KBM-7 (cell line): Measurements from ENCODE around the gene BTBD16.

Source experiments
- DNase-seq: peaks from one replicate; pipeline ENCODE4 v3.0.0-alpha.2; 2015
- in situ Hi-C: fragments of 300-500 bp; cut with MboI; formaldehyde crosslinking; loops from 2 replicates; pipeline ENCODE4 v1.14.3; 2020; ENCODE audit warnings: low sequenced_read_pairs, low pct_unique_long_range_greater_than_20kb, mixed read lengths

The BTBD16 gene

GRCh38 chr10:122304054-122304579 is 33.0 kb downstream of the BTBD16 start:
- DNase-seq = no peak
- in situ Hi-C loops = no loop called here

- in situ Hi-C loops = no loop called here
Observed at GRCh38 chr10:122306282-122306681, 35.2 kb downstream of the BTBD16 start.

DNA sequence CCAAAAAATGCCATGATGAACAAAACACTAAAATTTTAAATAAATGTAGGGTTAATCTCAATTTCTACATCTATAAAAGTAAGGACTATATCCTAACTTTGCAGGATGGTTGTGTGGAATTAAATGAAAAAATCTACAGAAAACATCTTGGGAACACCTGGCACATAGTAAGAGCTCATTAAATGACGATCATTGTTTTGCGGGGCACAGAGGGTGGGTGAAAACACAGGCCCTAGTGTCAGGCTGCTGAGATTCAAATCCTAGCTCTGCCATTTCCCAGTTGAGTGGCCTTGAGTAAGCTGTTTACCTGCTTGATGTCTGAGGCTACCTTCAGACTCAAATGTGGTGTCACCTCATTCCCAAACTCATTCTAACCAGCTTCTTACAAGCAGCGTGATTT is 35.6 kb downstream of the BTBD16 start:
- no peak for DNase-seq
- in situ Hi-C loops = no loop called here

More at GRCh38 chr10:122306282-122306681, 35.2 kb downstream of the BTBD16 start:
- no peak for DNase-seq

DNA sequence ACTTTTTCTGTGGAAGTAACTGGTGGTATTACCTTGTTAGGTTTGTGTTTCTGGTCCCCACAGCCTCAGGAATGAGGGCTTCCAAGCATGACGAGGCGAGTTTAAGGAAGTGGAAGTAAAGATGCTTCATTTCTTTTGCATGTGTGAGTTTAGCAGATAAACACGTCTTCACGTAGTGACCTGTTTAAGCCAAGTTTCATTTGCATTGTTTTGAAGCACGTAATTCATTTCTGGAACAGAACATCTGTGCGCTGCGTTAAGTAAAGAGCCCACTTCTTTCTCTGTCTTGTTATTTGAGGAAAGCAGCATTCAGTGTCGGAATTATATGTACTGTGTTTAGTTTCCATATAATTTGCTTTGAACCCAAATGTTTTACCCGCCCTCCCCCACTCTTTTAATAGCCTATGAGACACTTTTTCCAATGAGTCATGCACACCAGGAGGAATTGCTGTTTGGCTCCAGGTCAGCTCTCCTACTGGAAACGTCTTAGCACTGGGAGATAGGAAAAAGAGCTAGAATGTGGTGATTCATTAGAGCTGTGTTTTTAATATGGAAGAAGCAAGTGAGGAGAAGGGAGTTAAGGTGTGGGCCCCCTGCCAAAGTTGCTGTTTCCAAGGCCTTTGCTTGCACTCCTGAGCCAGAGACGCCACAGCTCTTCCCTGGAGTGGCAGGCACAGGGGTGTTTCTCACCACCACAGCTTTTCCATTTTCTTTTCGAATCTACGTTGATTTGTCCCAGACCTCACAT is 36.7 kb downstream of the BTBD16 start:
- no peak for DNase-seq
- in situ Hi-C loops = no loop called here

GRCh38 chr10:122308417-122309141 is 37.5 kb downstream of the BTBD16 start:
- in situ Hi-C loops = no loop called here
- DNase-seq = no peak

GRCh38 chr10:122310311-122311050 is 39.4 kb downstream of the BTBD16 start:
- in situ Hi-C loops = no loop called here
- no peak for DNase-seq

GRCh38 chr10:122311051-122311410 is 39.9 kb downstream of the BTBD16 start:
- in situ Hi-C loops = no loop called here
- DNase-seq = no peak

DNA sequence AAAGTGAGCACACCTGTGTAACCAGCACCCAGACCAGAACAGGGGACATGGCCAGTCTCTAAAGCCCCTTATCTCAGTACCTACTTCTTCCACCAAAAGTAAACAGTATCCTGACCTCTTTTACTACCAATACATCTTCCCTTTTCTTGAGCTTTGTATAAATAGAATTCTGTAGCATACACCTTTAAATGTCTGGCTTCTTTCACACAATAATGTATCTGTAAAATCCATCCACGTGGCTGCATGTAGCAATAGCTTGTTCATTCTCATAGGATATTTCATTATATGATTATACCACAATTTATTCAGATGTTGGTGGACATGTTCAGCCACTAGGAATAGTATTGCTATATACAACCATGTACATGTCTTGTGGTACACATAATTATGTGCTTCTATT is 40.6 kb downstream of the BTBD16 start:
- in situ Hi-C loops = no loop called here
- DNase-seq = no peak

DNA sequence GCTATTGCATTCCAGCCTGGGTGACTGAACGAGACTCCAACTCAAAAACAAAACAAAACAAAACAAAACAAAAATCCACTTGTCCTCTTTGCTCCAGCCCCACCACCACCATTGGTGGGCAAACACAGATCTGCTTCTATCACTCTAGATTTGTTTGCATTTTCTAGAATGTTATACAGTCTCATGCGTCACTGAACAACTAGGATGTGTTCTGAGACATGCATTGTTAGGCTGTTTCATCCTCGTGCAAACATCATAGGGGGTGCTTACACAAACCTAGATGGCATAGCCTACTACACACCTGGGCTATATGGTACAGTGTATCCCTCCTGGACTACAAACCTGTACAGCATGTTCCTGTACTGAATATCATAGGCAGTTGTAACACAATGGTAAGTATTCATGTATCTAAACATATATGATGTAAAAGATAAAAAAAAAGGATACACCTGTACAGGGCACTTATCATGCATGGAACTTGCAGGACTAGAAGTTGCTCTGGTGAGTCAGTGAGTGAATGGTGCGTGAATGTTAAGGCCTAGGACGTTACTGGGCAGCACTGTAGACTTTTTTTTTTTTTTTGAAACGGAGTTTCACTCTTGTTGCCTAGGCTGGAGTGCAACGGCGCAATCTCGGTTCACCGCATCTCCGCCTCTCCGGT is 45.3 kb downstream of the BTBD16 start:
- in situ Hi-C loops = no loop called here
- DNase-seq = no peak

- no peak for DNase-seq
- in situ Hi-C loops = no loop called here
Observed at GRCh38 chr10:122321960-122322359, 50.9 kb downstream of the BTBD16 start.

DNA sequence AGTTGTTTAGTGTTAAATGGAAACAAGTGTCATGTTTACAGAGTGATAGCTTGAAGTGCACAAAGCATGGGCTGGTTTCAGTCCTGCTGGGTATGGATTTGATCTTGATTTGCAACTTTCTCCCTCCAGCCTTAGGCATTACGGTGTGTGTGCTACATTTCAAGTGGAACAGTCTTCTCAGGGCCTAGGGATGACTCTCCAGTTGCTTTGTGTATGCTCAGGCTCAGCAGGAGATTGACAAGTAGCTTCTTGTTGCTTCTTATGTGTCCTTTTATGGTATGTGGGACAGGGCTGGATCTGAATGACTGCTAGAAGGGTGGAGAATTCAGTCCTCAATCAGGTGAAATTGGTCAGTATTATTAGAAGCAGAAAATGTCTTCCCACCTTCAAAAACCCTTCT is 52.1 kb downstream of the BTBD16 start:
- in situ Hi-C loops = no loop called here
- DNase-seq = no peak

DNA sequence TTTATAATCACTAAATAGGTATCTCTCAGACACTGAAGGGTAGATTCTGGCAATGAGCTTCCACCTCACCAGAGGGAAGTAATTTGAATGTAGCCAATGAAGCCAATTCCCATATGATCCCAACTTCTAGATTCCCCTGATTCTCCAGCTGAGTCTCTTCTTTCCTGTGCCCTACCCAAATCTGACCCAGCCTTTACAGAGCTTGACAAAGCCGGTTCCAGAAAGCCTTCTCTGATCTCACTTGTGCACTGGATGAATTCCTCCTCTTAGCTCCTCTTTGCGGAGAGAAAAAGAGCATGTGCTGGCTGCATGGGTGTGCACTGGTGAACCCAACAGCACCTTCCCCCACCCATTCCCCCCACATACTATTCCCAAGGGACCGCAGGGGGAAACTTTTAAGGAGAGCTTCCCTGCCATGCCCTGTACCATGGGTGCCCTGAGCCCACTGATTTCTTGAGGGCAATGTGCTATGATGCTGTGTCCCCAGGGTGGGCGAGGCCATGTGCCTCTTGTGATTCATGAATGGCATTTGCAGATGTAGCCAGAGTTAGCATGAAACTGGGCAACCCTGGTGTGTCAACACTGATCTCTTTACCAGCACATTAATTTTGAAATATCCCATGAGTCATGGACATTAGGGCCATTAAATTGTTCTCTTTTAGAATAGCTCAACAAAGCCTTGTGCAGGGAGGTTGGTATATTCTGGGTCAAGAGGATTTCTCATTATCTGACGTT is 53.0 kb downstream of the BTBD16 start:
- no peak for DNase-seq
- in situ Hi-C loops = no loop called here

- DNase-seq = no peak
- in situ Hi-C loops = no loop called here
Observed at GRCh38 chr10:122325235-122325634, 54.1 kb downstream of the BTBD16 start.

- DNase-seq = no peak
Observed at GRCh38 chr10:122326385-122326784, 55.3 kb downstream of the BTBD16 start.

DNA sequence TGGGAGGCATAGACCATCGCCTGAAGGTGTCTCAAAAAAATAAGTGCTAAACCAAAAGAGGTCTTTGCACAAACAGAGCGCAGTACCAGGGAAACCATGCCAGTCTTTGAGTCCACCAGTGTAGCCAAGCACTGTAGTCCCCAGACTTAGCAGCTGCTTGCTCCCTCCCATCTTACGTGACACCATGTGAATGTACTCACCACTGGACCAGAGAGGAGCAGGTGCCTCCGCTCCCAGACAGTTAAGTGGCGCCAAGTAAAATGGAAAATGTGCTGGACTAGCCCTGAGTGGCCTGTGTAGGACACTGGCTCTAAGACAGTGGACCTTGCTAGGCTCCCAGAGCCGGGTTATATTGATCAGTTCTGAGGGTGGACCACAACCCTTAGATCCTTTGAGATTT is 55.7 kb downstream of the BTBD16 start:
- in situ Hi-C loops = no loop called here
- no peak for DNase-seq

More at GRCh38 chr10:122326385-122326784, 55.3 kb downstream of the BTBD16 start:
- in situ Hi-C loops = no loop called here

DNA sequence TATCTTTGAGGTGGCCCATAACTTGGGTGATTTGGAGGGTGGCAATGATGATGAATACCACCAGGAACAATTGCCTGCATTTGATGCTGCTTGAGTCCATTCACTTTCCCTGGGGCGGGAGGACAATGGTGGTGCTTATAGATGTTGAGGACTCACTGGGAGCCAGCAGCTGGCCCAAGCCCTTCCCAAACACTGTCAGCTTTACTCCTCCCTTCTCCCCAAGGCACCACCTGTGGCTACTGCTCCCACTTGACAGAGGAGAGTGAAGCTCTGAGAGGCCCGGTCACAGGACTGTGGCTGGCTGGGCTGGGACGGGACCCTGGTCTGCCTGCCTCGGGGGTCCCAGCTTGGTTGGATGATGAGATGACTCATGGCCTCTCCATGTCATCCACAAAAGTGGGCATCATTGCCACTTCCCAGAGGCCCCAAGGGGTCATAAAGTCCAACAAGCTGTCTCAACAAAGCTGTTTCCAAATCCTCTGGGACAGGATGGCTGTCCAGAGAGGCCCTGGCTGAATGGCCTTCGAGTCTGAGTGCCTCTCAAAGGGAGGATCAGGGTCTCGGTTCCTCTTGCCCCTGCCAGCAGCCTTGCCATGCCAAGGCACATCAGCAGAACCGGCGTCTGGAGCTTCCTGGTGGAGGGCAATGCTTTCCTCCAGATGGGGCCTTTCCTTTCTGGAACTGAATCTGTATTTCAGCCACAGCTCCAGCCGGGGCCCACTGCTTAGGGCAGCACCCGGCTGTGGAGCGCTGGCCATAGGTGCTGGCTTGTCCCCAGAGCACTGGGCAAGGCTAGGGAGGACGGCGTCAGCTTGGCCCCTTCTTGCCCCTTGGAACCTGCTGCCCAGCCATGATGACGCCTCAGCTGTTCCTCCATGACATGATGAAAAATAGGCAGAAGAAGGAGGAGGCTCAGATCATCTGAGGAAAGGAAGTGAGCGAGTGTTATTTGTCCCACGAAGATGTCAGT is 56.4 kb downstream of the BTBD16 start:
- in situ Hi-C loops = no loop called here
- DNase-seq = no peak

GRCh38 chr10:122328676-122329075 is 57.6 kb downstream of the BTBD16 start:
- no peak for DNase-seq
- in situ Hi-C loops = no loop called here

DNA sequence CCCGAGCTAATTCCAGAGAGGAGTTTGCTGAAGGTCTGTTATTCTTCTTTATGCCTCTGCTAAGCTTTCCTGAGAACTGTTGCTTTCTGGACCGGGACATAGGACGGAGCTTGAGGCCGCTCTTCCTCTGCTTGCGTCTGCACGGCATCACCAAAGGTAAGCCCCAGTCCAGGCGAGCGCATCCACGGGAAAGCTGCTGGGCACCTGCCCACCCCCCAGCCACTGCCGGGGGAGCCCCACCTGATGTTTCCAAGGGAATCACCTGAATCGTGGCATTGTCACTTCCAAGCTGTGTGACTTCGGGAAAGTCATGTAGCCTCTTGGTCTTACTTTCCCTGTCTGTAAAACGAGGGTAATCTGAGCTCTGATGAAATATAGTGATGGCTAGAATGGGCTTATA is 58.3 kb downstream of the BTBD16 start:
- in situ Hi-C loops = no loop called here
- no peak for DNase-seq
